HG03060 (cell line): ENCODE measurements around the gene RBM8A.
A peak's percentile ranks its signal among the peaks of the same experiment; 100 is the strongest.

Experiments
- ATAC-seq: cut with Tn5 transposase; IDR thresholded peaks from one replicate; pipeline ENCODE4 v1.9.1; 2021; ENCODE audit warnings: low read depth, moderate number of reproducible peaks; ENCODE audit not compliant: unreplicated experiment

RBM8A gene

DNA sequence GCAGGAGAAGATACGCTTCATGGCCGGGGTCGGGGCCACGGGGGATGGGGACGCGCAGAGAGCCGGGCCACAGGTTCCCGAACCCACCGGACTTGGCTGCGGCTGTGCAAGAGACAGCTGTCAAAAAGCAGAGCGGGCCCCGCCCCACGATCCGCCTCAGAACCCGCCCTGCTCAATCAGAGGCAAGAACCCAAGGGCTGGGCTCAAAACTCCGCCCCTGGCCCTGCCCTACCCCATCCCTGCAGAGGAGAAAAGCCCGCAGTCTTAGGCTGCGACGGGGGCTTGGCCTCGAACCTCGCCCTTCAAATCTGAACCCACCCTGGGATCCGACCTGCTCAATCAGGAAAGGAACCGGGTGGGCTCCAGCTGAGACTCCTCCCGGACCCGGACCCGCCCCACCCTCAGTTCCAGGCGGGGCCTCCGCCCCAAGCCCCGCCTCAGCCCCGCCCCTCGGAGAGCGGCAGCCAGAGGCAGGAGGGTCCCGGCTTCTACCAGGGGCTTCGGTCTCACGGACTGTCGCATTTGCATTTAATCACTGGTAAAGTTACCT, 41.5 kb downstream of the RBM8A start, which contains the start of gene ANKRD35:
TSS of gene ANKRD35 (minus strand) at position 129 of the 550 bp plus-strand sequence. CDS start at position 21, 108 bp downstream.
- peak; percentile 90 for ATAC-seq

DNA sequence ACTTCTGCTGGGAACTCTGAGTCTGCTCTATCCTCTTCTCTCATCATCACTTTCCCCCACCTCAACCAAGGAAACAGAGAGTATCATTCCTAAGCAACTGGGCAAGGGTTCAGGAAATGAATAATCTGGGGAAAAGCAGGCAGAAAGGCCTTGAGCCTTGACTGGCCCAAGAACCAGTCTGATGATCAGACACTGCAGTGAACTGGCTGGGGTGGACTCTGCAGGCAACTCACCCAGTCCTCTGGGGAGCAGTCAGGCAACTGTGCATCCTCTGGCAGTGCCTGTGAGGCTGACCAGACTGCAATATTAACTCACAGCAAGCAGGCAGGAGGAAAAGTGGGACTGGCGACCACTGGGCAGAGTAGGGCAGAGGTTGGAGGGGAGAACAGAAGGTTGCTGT, 42.6 kb downstream of the RBM8A start:
- ATAC-seq, result no peak

DNA sequence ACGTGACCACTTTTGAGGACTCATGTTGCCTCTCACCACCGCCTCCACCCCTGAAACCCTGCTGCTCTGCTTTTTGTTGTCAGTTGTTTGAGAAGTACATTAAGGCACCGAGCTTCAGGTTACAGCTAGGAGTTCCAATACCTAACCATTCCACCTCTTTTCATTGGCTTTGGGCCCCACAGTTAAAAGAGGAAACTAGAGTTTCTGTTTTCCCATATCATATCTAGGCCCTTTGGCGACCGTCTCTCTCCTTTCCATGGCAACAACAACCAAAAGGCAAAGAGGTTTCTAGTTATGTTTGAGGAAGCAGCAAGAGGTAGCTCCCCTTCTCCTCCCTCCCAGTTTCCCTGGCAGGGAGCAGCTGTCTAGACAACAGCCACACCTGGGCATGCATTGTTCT, 47.5 kb downstream of the RBM8A start:
- no peak for ATAC-seq

DNA sequence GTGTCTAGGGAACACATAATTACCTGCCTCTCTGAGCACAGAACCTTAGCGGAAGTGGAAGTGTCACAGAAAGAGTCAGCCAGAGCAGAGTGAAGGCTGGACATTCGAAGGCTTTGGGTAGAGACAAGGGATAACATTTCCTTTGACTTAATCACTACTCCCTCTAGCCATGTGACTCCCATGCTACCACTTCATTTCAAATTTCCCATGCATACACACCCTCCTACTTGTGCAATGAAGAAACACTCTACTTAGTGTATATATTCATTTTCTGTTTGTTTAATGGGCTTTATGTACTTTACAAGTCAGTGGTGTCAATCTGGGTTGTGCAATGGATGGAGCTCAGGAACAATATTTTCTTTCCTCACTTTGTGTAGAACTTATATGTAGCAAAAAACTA, 48.6 kb downstream of the RBM8A start:
- ATAC-seq, result no peak

DNA sequence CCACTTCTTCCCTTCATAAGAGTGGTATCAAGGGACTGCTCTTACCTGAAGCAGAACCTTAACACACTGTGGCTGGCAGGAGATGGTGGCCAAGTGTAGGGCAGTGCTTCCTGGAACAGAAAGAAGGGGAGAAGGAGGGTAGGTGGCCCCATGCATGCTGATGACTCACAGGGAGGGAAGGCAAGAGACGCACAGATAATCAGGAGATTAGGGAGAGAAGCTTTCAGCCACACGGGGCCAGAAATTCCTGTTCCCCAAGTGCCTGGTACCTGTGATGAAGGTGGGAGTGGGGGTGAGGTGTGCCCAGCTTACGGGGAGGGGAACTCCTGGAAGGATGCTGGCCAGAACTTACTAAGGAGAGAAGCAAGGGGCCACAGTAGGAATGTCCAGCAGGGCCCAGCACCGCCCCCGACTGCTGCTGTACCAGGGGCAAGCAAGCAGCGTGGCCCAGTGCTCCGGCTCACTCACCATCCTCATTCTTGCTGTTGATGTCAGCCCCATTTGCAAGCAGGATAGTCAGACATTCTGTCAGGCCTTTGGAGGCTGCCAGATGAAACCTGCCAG, 49.3 kb downstream of the RBM8A start:
- no peak for ATAC-seq

DNA sequence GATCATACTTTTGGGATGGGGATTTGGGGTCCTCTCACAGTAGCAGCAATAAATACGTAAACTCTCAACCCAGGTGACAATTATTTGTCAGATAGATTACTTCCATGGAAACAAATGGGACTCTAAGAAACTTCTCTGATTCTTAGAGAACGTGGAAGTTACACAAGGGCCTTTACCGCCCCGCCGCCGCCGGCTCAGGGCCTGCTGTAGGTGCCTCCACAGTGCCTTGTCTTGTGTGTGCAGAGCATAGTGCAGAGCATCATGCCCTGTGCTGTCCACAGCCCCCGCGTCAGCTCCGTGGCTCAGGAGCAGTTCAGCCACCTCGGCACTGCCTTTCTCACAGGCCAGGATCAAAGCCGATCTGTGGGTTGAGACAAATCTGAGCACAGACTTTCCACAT, 52.6 kb downstream of the RBM8A start:
- ATAC-seq, result no peak

DNA sequence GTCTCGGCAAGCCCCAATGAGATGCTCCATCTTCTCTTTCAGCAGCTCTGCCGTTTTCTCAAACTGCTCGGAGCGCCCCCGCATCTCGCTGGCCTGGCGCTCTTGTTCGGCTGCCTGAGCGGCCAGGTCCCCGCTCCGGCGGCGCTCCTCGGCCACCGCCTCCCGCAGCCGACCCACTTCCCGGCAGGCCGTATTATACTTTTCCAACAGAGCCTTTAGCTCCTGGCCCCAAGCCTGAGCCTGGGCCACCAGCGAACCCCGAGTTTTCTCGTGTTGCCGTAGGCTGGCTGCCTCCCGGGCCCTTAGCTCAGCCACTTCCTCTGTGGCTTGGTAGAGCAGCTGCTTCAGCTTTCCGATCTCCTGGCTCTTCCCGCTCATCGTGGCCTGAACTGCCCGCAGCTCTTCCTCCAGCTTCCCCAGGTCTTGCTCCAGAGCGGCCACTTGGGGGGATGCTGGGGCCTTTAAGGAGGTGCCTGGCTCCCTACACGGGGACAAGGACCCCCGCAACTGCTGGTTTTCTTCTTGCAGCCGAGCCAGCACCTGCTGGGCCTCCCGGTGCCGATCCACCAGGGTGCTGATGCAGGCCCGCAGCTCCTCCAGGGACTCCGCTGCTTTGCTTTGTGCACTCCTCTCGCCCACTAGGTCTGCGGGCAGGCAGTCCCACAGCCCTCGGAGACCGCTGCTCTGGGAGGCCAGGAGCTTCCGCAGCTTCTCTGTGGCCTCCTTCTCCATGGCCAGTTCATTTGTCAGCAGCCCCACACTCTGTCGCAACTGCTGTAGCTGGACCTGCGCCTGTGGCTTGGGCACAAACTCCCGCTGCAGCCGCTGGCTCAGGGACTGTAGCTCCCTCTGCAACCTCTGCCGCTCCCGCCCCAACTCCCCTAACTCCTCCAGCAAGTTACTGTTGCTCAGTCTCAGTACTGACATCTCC, 55.0 kb downstream of the RBM8A start:
- no peak for ATAC-seq
